Measurements from ENCODE around the gene TUBB.

The TUBB gene

DNA sequence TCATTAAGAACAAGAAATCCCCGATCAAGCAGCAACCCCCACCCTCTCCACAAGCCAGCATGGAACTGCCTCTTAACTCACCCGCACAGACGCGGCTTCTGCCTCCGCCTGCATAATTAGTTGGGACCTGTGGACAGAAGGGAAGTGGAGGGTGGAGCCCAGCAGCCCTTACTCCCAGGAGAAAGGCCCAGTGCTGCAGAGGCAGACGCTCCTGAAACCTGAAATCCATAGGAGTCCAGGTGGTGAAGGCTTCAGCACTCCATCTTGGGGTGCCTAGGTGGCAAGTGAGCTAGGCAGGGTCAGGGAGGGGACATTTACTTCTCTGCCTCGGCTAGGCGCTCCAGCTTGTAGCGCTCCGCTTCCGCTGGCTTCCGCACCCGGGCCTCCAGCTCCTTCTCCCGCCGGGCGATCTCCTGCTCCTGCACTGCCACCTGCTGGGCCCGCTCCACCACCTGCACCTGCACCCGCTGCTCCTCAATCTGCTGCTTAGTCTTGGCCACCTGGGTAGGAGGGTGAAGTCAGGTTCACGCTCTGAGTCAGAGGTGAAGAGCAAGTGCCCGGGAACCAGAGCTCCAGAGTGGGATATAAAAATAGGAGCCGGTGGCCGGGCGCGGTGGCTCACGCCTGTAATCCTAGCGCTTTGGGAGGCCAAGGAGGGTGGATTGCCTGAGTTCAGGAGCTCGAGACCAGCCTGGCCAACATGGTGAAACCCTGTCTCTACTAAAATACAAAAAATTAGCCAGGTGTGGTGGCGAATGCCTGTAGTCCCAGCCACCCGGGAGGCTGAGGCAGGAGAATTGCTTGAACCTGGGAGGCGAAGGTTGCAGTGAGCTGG, 10.7 kb downstream of the TUBB start:
- DNase-seq (ENCODE audit: low spot score): no peak
- Histone ChIP-seq H4K91ac (ENCODE audit: low read depth, low read length, poor library complexity) (no peak overlapping the region), H3K23ac (ENCODE audit: low read depth, low read length, poor library complexity) (peak overlapping the region; percentile 91), H3K79me1 (ENCODE audit: low read depth, low read length) (no peaks in the 10 kb centered on the region), H4K8ac (ENCODE audit: low read depth, low read length) (no peak overlapping the region), H3K27ac (replicated peaks; ENCODE audit: low read length) (no peak overlapping the region), H2AFZ (ENCODE audit: low read length) (no peak overlapping the region), H2BK12ac (ENCODE audit: low read length) (no peak overlapping the region), H3K27me3 (ENCODE audit: control insufficient read depth in 3 of 3, insufficient read depth in 3 of 3, low read depth in 1 of 3, low read length in 3 of 3) (no peaks in the 10 kb centered on the region), H2BK15ac (ENCODE audit: low read length) (no peak overlapping the region), H2AK5ac (ENCODE audit: low read depth, low read length) (no peak overlapping the region), H3K9ac (ENCODE audit: low read depth, low read length, poor library complexity) (no peak overlapping the region), H3K9me3 (replicated peaks in 1 of 2; ENCODE audit: control insufficient read depth in 2 of 2, insufficient read depth in 1 of 2, low read depth in 1 of 2, low read length in 2 of 2) (no peaks in the 10 kb centered on the region), H3K18ac (ENCODE audit: low read length) (no peak overlapping the region), H2BK5ac (ENCODE audit: low read length) (peak overlapping the region; percentile 29), H3K36me3 (replicated peaks in 1 of 2; ENCODE audit: control insufficient read depth in 2 of 2, insufficient read depth in 2 of 2, low read length in 2 of 2) (peaks cover 36 to 89% of the 10 kb centered on the region in 2 donors), H2BK120ac (ENCODE audit: low read depth, low read length) (no peak overlapping the region), H3K14ac (ENCODE audit: low read length) (no peak overlapping the region), H3K4ac (ENCODE audit: low read length) (no peak overlapping the region), H3K4me3 (ENCODE audit: low read length in 2 of 2) (no peak overlapping the region), H3K4me2 (ENCODE audit: insufficient read depth, low read length, poor library complexity, severe bottlenecking) (no peak overlapping the region), H3K4me1 (ENCODE audit: control insufficient read depth in 2 of 2, insufficient read depth in 1 of 2, low read depth in 1 of 2, low read length in 2 of 2) (no peaks in the 10 kb centered on the region)
- no CpG with 5 or more reads among the region's 30 CpGs for WGBS, 2 donors (ENCODE audit: extremely low coverage in 2 of 2, insufficient read length in 2 of 2, insufficient replicate concordance in 1 of 2)

DNA sequence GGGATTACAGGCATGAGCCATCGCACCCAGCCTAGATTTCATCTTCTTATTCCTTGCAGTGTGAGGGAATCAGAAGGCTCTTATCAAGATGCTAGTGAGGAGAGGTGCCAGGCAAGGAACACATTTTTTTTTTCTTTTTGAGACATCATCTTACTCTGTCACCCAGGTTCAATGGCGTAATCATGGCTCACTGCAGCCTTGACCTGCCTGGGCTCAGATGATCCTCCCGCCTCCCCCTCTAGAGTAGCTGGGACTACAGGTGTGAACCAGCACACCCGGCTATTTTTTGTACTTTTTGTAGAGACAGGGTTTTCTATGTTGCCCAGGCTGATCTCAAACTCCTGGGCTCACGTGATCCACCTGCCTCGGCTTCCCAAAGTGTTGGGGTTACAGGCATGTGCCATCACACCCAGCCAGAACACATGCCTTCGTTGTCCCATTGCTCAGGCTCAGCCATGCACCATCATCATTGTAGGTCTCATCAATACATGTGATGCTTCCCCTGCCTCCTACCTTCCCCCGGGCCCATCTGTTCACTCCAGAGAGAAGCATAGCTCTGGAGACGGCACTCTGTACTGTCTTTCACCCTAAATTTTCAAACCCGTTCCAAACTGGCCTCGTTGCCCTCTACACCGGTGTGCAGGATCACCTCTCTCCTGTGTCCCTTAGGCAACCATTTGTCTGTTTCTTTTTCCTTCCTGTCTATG, 12.2 kb downstream of the TUBB start:
- H3K79me1 ChIP-seq (ENCODE audit: low read depth, low read length): peaks cover 4% of the 10 kb centered on the region
- no peak overlapping the region for H2BK5ac ChIP-seq (ENCODE audit: low read length)
- WGBS, 2 donors (ENCODE audit: extremely low coverage in 2 of 2, insufficient read length in 2 of 2, insufficient replicate concordance in 1 of 2): no CpG with 5 or more reads among the region's 12 CpGs
- H3K4ac ChIP-seq (ENCODE audit: low read length): no peak overlapping the region
- no peak overlapping the region for H3K14ac ChIP-seq (ENCODE audit: low read length)
- no peak overlapping the region for H3K18ac ChIP-seq (ENCODE audit: low read length)
- no peak overlapping the region for H3K4me2 ChIP-seq (ENCODE audit: insufficient read depth, low read length, poor library complexity, severe bottlenecking)
- no peaks in the 10 kb centered on the region for H3K4me1 ChIP-seq (ENCODE audit: control insufficient read depth in 2 of 2, insufficient read depth in 1 of 2, low read depth in 1 of 2, low read length in 2 of 2)
- H2AK5ac ChIP-seq (ENCODE audit: low read depth, low read length): no peak overlapping the region
- H4K8ac ChIP-seq (ENCODE audit: low read depth, low read length): no peak overlapping the region
- H3K9me3 ChIP-seq (replicated peaks in 1 of 2; ENCODE audit: control insufficient read depth in 2 of 2, insufficient read depth in 1 of 2, low read depth in 1 of 2, low read length in 2 of 2): no peaks in the 10 kb centered on the region
- no peaks in the 10 kb centered on the region for H3K27me3 ChIP-seq (ENCODE audit: control insufficient read depth in 3 of 3, insufficient read depth in 3 of 3, low read depth in 1 of 3, low read length in 3 of 3)
- DNase-seq (ENCODE audit: low spot score): no peak
- H3K27ac ChIP-seq (replicated peaks; ENCODE audit: low read length): no peak overlapping the region
- peak overlapping the region; percentile 65 for H3K23ac ChIP-seq (ENCODE audit: low read depth, low read length, poor library complexity)
- no peak overlapping the region for H2AFZ ChIP-seq (ENCODE audit: low read length)
- no peak overlapping the region for H3K9ac ChIP-seq (ENCODE audit: low read depth, low read length, poor library complexity)
- no peak overlapping the region for H4K91ac ChIP-seq (ENCODE audit: low read depth, low read length, poor library complexity)
- no peak overlapping the region for H3K4me3 ChIP-seq (ENCODE audit: low read length in 2 of 2)
- H2BK120ac ChIP-seq (ENCODE audit: low read depth, low read length): no peak overlapping the region
- no peak overlapping the region for H2BK15ac ChIP-seq (ENCODE audit: low read length)
- no peak overlapping the region for H2BK12ac ChIP-seq (ENCODE audit: low read length)
- H3K36me3 ChIP-seq (replicated peaks in 1 of 2; ENCODE audit: control insufficient read depth in 2 of 2, insufficient read depth in 2 of 2, low read length in 2 of 2): peaks cover 41 to 94% of the 10 kb centered on the region in 2 donors

DNA sequence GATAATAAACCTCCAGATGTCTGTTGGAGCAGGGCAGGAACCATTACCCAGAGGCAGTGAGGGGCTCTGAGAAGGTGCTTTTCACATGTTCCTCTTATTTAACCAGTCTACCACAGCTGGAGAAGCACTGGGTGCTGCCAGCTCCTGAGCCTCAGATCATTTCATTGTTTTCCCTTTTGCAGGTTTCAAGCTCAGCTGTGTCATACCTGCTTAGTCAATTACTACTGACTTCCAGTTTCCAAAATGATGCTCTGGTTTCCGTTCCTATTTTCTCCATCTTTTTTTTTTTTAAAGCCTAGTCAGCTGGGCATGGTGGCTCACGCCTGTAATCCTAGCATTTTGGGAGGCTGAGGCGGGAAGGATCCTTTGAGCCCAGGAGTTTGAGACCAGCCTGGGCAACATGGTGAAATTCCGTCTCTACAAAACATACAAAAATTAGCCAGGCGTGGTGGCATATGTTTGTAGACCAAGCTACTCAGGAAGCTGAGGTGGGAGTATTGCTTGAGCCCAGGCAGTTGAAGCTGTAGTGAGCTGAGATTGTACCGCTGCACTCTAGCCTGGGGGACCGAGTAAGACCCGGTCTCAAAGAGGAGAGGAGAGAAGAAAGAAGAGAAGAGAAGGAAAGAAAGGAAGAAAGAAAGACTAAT, 15.6 kb downstream of the TUBB start:
- H3K18ac ChIP-seq (ENCODE audit: low read length): no peak overlapping the region
- no peak overlapping the region for H3K4me3 ChIP-seq (ENCODE audit: low read length in 2 of 2)
- H3K4me1 ChIP-seq (ENCODE audit: control insufficient read depth in 2 of 2, insufficient read depth in 1 of 2, low read depth in 1 of 2, low read length in 2 of 2): no peaks in the 10 kb centered on the region
- no peak overlapping the region for H2BK15ac ChIP-seq (ENCODE audit: low read length)
- H3K14ac ChIP-seq (ENCODE audit: low read length): no peak overlapping the region
- no peak overlapping the region for H3K4ac ChIP-seq (ENCODE audit: low read length)
- no peaks in the 10 kb centered on the region for H3K9me3 ChIP-seq (replicated peaks in 1 of 2; ENCODE audit: control insufficient read depth in 2 of 2, insufficient read depth in 1 of 2, low read depth in 1 of 2, low read length in 2 of 2)
- no peak overlapping the region for H4K8ac ChIP-seq (ENCODE audit: low read depth, low read length)
- H3K27me3 ChIP-seq (ENCODE audit: control insufficient read depth in 3 of 3, insufficient read depth in 3 of 3, low read depth in 1 of 3, low read length in 3 of 3): no peaks in the 10 kb centered on the region
- no peak overlapping the region for H3K23ac ChIP-seq (ENCODE audit: low read depth, low read length, poor library complexity)
- peaks cover 4% of the 10 kb centered on the region for H3K79me1 ChIP-seq (ENCODE audit: low read depth, low read length)
- H3K36me3 ChIP-seq (replicated peaks in 1 of 2; ENCODE audit: control insufficient read depth in 2 of 2, insufficient read depth in 2 of 2, low read length in 2 of 2): peaks cover 46 to 97% of the 10 kb centered on the region in 2 donors
- no peak overlapping the region for H2AFZ ChIP-seq (ENCODE audit: low read length)
- no CpG with 5 or more reads among the region's 8 CpGs for WGBS, 2 donors (ENCODE audit: extremely low coverage in 2 of 2, insufficient read length in 2 of 2, insufficient replicate concordance in 1 of 2)
- H4K91ac ChIP-seq (ENCODE audit: low read depth, low read length, poor library complexity): no peak overlapping the region
- H3K4me2 ChIP-seq (ENCODE audit: insufficient read depth, low read length, poor library complexity, severe bottlenecking): no peak overlapping the region
- no peak for DNase-seq (ENCODE audit: low spot score)
- H2AK5ac ChIP-seq (ENCODE audit: low read depth, low read length): no peak overlapping the region
- no peak overlapping the region for H3K9ac ChIP-seq (ENCODE audit: low read depth, low read length, poor library complexity)
- H3K27ac ChIP-seq (replicated peaks; ENCODE audit: low read length): no peak overlapping the region
- H2BK5ac ChIP-seq (ENCODE audit: low read length): no peak overlapping the region
- no peak overlapping the region for H2BK120ac ChIP-seq (ENCODE audit: low read depth, low read length)
- no peak overlapping the region for H2BK12ac ChIP-seq (ENCODE audit: low read length)

DNA sequence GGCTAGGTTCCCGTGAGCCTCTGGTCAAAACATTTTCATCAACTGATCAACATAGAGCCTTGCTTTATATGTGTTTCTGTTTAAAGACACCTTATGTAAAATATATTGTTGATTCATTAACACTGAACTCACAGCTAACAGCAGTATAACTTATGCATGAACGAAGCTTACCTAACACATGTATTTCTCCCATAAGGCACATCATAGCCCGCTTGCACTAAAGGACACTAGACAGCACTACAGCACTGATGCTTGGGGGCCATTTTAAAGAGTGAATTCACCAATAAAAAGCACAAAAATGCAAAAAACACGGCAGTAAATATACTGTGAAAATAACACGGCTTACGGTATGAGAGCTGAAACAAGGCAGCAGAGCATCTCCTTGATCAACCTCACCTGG, 18.4 kb downstream of the TUBB start:
- Histone ChIP-seq H3K79me1 (ENCODE audit: low read depth, low read length) (peaks cover 8% of the 10 kb centered on the region), H3K18ac (ENCODE audit: low read length) (no peak overlapping the region), H3K4me3 (ENCODE audit: low read length in 2 of 2) (no peak overlapping the region), H3K27ac (replicated peaks; ENCODE audit: low read length) (no peak overlapping the region), H2BK120ac (ENCODE audit: low read depth, low read length) (no peak overlapping the region), H3K4me2 (ENCODE audit: insufficient read depth, low read length, poor library complexity, severe bottlenecking) (no peak overlapping the region), H3K27me3 (ENCODE audit: control insufficient read depth in 3 of 3, insufficient read depth in 3 of 3, low read depth in 1 of 3, low read length in 3 of 3) (peaks cover 0 to 8% (median under 1%) of the 10 kb centered on the region in 3 experiments), H3K14ac (ENCODE audit: low read length) (no peak overlapping the region), H2BK12ac (ENCODE audit: low read length) (no peak overlapping the region), H3K4ac (ENCODE audit: low read length) (no peak overlapping the region), H2AK5ac (ENCODE audit: low read depth, low read length) (no peak overlapping the region), H2BK5ac (ENCODE audit: low read length) (no peak overlapping the region), H3K36me3 (replicated peaks in 1 of 2; ENCODE audit: control insufficient read depth in 2 of 2, insufficient read depth in 2 of 2, low read length in 2 of 2) (peaks cover 43 to 80% of the 10 kb centered on the region in 2 donors), H4K91ac (ENCODE audit: low read depth, low read length, poor library complexity) (no peak overlapping the region), H3K9ac (ENCODE audit: low read depth, low read length, poor library complexity) (no peak overlapping the region), H3K4me1 (ENCODE audit: control insufficient read depth in 2 of 2, insufficient read depth in 1 of 2, low read depth in 1 of 2, low read length in 2 of 2) (peaks cover 10 to 11% of the 10 kb centered on the region in 2 donors), H2BK15ac (ENCODE audit: low read length) (no peak overlapping the region), H3K9me3 (replicated peaks in 1 of 2; ENCODE audit: control insufficient read depth in 2 of 2, insufficient read depth in 1 of 2, low read depth in 1 of 2, low read length in 2 of 2) (no peaks in the 10 kb centered on the region), H2AFZ (ENCODE audit: low read length) (no peak overlapping the region), H4K8ac (ENCODE audit: low read depth, low read length) (no peak overlapping the region), H3K23ac (ENCODE audit: low read depth, low read length, poor library complexity) (no peak overlapping the region)
- no CpG with 5 or more reads among the region's 6 CpGs for WGBS, 2 donors (ENCODE audit: extremely low coverage in 2 of 2, insufficient read length in 2 of 2, insufficient replicate concordance in 1 of 2)
- no peak for DNase-seq (ENCODE audit: low spot score)

Data from neuronal stem cell (in vitro differentiated cells).